GM23248 (cell line): Measurements from ENCODE around the gene WWC1.

Experiments
- EZH2 ChIP-seq: fragments of 200-600 bp; sonication (generic); IDR thresholded peaks from 2 replicates; pipeline ENCODE4 v1.6.1; 2018; ENCODE audit warnings: antibody characterized with exemption, mild to moderate bottlenecking; ENCODE audit not compliant: insufficient read depth, poor library complexity, severe bottlenecking
- EZH2phosphoT487 ChIP-seq: fragments of 200-600 bp; sonication (generic); IDR thresholded peaks from 2 replicates; pipeline ENCODE4 v1.6.1; 2018; ENCODE audit warnings: antibody characterized with exemption, moderate library complexity, mild to moderate bottlenecking, low read depth; ENCODE audit not compliant: insufficient read depth

DNA sequence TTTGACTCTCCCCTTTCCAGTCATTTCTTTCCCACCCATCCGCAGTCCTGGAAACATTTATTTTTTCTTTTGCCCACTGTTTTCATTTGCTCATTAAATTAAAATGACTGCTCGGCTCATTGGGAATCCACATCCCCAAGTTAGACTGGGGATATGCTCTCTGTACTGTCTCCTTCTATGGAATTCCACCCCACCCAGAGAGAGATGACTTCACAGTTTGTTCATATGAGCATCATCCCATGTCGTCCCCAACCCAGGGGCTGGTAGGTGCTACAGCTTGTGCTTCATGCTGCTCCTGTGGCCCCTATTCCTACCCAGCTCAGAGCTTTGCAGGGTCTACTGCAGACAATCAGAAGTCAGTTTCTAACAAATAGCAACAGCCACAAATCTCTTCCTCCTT is 178.4 kb downstream of the WWC1 start:
- no peak for TF ChIP-seq EZH2
- no peak for TF ChIP-seq EZH2phosphoT487
